Adrenal gland (tissue), 5 donors: ENCODE measurements around the gene COX19.

ENCODE experiments used
- CTCF ChIP-seq, 6 experiments: fragments of 450-650 bp in 4 of 6; fragments of 200-600 bp in 2 of 6; sonication (generic) in 1 of 6; IDR thresholded peaks; 1 replicate in 5 of 6; 2 replicates in 1 of 6; pipeline versions ENCODE4 v1.5.1 to v1.8.0; 2016 to 2021; ENCODE audit warnings: antibody characterized with exemption in 6 of 6, mild to moderate bottlenecking in 2 of 6, moderate library complexity in 1 of 6
- POLR2A ChIP-seq, 2 donors: fragments of 450-650 bp; IDR thresholded peaks; one replicate each; pipeline ENCODE4 v1.6.1; 2017; ENCODE audit warnings: antibody characterized with exemption in 2 of 2, mild to moderate bottlenecking in 2 of 2, moderate library complexity in 1 of 2
- donor health status: DM: no; HTN: no; CAD: no.

GRCh38 chr7:970744-971143 is 4.6 kb downstream of the COX19 start:
- TF ChIP-seq CTCF (IDR thresholded peaks at IDR 0.05), result no peak
- no peak for TF ChIP-seq POLR2A (IDR thresholded peaks at IDR 0.05)
